Transverse colon (tissue), 4 donors: Measurements from ENCODE around the gene IRF6. TPM values are rescaled to one million over a fixed set of nuclear protein-coding genes. Genes with fewer than 3 reads are reported as not detected.

Source experiments
- DNase-seq: peaks from one replicate; pipeline ENCODE4 v3.0.0-alpha.2; 2019
- H3K27ac ChIP-seq, 4 donors: fragments of 200-600 bp; sonication (generic); 2 replicates each; pipeline ENCODE4 v1.5.1; 2016 to 2018; ENCODE audit warnings: inconsistent platforms in 4 of 4
- H3K27me3 ChIP-seq: fragments of 200-600 bp; sonication (generic); 2 replicates; pipeline ENCODE4 v1.5.1; 2017; ENCODE audit warnings: inconsistent platforms
- H3K36me3 ChIP-seq, 4 donors: fragments of 200-600 bp; sonication (generic); 2 replicates each; pipeline ENCODE4 v1.5.1; 2017 to 2019; ENCODE audit warnings: inconsistent platforms in 4 of 4
- H3K4me1 ChIP-seq, 4 donors: fragments of 200-600 bp; sonication (generic); 2 replicates each; pipeline ENCODE4 v1.5.1; 2017 to 2020; ENCODE audit warnings: inconsistent platforms in 4 of 4
- H3K4me3 ChIP-seq, 4 donors: fragments of 200-600 bp; sonication (generic); 1 replicate in 1 of 4; 2 replicates in 3 of 4; pipeline versions ENCODE4 v1.5.1 to v1.6.1; 2017 to 2019; ENCODE audit warnings: inconsistent platforms in 4 of 4
- H3K9me3 ChIP-seq, 2 donors: fragments of 200-600 bp; sonication (generic); 2 replicates each; pipeline ENCODE4 v1.5.1; 2017 to 2019; ENCODE audit warnings: inconsistent platforms in 2 of 2
- EP300 ChIP-seq: sonication (generic); formaldehyde crosslinking; IDR thresholded peaks from one replicate; pipeline ENCODE4 v1.6.1; 2017; ENCODE audit warnings: antibody characterized with exemption, low read depth
- POLR2A ChIP-seq: fragments of 450-650 bp; IDR thresholded peaks from one replicate; pipeline ENCODE4 v1.6.1; 2016; ENCODE audit warnings: antibody characterized with exemption, mild to moderate bottlenecking, moderate library complexity
- POLR2AphosphoS5 ChIP-seq, 3 donors: sonication (generic); formaldehyde crosslinking; IDR thresholded peaks; one replicate each; pipeline ENCODE4 v1.6.1; 2016; ENCODE audit warnings: antibody characterized with exemption in 3 of 3
- WGBS, 2 donors: methylation state at CpG; one replicate each; pipeline ENCODE4 v1.1.5; 2018; ENCODE audit warnings: low coverage in 1 of 2; 5-methylcytosine and 5-hydroxymethylcytosine counted together
- in situ Hi-C, 4 donors: fragments of 200-750 bp; cut with MboI; loops; one replicate each; pipeline versions ENCODE4 v1.15.0 to v1.15.1; 2017; ENCODE audit warnings: low sequenced_read_pairs in 3 of 4, low pct_ligation_motif_present in 1 of 4, low pct_unique_long_range_greater_than_20kb in 1 of 4
- intact Hi-C: fragments of 100-400 bp; cut with DNase I; formaldehyde crosslinking; loops from one replicate; pipeline ENCODE4 v1.15.1; 2023; ENCODE audit warnings: low total_unique reads
- total RNA-seq, 4 donors: library from RNA; depleted of rRNA; stranded (reverse); fragments of >200 nt; gene quantifications; one replicate each; pipeline ENCODE4 v1.1.0, GENCODE V29; 2016
- TF ChIP-seq, protein P1 (sequence below), 5 experiments: fragments of 200-600 bp in 3 of 5; fragments of 450-650 bp in 2 of 5; sonication (generic) in 3 of 5; IDR thresholded peaks; 1 replicate in 2 of 5; 2 replicates in 3 of 5; pipeline ENCODE4 v1.5.1; 2016 to 2017; ENCODE audit warnings: antibody characterized with exemption in 5 of 5, inconsistent platforms in 3 of 5, mild to moderate bottlenecking in 2 of 5, moderate library complexity in 1 of 5

Gene IRF6
- total RNA-seq, 4 donors from 2014 or later, result 26.1 to 78.0 (median 44.4) TPM

DNA sequence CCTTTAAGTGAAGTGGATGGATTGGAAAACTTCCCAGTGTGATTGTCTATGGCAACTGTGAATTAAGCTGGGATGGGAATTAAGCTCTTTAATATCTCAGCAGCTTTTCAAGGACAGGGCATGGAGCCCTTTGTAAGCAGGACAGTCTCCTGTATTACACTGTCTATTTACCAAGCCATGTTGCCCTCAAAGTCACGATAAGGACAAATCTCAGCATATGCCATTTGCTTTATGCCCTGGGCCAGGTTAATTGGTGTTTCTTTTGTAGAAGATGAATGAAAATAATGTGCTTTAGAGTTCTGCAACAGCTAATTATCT is 39.4 kb upstream of the IRF6 start:
- WGBS, 2 donors, result 71 to 86% methylated on average over 1 of the region's 1 CpG
- in situ Hi-C loops, result no loop called here

DNA sequence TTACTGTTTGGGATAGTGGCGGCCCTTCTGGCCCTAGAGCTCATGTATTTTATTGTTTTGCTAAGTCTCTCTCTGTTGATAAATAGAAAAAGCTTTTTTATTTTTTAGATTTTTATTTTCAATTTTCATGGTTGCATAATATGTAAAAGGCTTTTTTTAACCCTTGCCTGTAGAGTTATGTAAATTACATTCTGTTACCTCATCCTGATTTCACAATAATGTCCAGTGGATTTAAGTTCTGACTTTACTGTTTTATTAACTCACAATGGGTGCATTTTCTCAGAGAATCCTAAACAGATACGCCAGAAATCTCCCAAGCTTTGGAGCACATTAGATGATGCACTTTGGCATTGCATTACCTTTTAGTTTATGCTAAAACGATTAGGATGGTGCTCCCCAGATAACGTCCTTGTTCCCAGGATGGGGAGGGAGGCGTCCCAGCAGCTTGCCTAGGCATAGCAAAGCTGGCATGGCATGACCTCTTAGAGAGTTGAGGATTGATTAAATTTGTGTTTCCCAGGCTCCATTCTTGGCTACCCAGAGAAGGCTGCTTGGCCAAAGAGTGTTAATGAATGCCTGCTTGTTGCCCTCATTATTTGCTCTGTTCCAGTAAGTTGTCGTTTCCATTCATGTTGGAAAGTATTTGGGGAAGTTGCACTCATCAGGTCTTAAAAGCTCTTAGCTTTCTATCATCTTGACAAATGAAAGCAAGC is 38.9 kb upstream of the IRF6 start:
- Histone ChIP-seq H3K27me3 (no peaks in the 10 kb centered on the region), H3K36me3 (peaks cover 0 to 55% (median 18%) of the 10 kb centered on the region in 4 donors), H3K27ac (no peak overlapping the region), H3K4me1 (no peaks in the 10 kb centered on the region), H3K9me3 (no peaks in the 10 kb centered on the region), H3K4me3 (no peak overlapping the region)
- WGBS, 2 donors, result 83 to 89% methylated on average over 6 of the region's 6 CpGs
- TF ChIP-seq, protein P1, sequence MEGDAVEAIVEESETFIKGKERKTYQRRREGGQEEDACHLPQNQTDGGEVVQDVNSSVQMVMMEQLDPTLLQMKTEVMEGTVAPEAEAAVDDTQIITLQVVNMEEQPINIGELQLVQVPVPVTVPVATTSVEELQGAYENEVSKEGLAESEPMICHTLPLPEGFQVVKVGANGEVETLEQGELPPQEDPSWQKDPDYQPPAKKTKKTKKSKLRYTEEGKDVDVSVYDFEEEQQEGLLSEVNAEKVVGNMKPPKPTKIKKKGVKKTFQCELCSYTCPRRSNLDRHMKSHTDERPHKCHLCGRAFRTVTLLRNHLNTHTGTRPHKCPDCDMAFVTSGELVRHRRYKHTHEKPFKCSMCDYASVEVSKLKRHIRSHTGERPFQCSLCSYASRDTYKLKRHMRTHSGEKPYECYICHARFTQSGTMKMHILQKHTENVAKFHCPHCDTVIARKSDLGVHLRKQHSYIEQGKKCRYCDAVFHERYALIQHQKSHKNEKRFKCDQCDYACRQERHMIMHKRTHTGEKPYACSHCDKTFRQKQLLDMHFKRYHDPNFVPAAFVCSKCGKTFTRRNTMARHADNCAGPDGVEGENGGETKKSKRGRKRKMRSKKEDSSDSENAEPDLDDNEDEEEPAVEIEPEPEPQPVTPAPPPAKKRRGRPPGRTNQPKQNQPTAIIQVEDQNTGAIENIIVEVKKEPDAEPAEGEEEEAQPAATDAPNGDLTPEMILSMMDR (IDR thresholded peaks at IDR 0.05), result no peak
- TF ChIP-seq POLR2A, result no peak
- TF ChIP-seq POLR2AphosphoS5 (IDR thresholded peaks at IDR 0.05), result no peak
- no peak for TF ChIP-seq EP300
- no peak for DNase-seq
- intact Hi-C loops, result no loop called here
- in situ Hi-C loops, result no loop called here

More for the DNA sequence above, 39.4 kb upstream of the IRF6 start:
- Histone ChIP-seq H3K4me1 (no peaks in the 10 kb centered on the region), H3K27ac (no peak overlapping the region), H3K27me3 (no peaks in the 10 kb centered on the region), H3K9me3 (no peaks in the 10 kb centered on the region), H3K4me3 (no peak overlapping the region), H3K36me3 (peaks cover 0 to 49% (median 16%) of the 10 kb centered on the region in 4 donors)
- no peak for DNase-seq
- intact Hi-C loops, result no loop called here
- no peak for TF ChIP-seq EP300
- TF ChIP-seq, protein P1 (IDR thresholded peaks at IDR 0.05), result no peak

DNA sequence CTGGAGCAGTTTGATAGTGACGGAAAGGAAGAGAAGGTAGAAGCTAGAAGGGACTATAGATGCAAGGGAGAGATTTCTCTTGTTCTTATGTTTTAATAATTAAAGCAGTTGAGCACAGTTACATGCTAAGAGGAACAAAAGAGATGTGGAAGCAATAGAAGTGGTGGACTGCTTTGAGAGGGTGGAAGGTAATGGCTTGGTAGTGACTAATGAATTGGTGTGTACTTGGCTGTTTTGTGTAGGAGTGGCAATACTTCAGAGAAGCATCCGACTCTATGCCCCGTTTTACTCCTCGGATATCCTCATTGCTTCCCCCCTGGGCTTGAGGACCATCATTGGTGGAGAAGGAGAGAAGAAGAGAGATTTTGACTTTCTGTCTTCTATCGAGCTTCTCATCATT is 34.7 kb upstream of the IRF6 start:
- in situ Hi-C loops (no loop called here), intact Hi-C loops (no loop called here)
- H3K27ac ChIP-seq, result peak overlapping the region in 3 of 4 donors; percentile 12 to 56 (median 51)
- H3K4me1 ChIP-seq, result no peaks in the 10 kb centered on the region
- H3K4me3 ChIP-seq, result no peak overlapping the region
- peaks cover 0 to 79% (median 34%) of the 10 kb centered on the region in 4 donors for H3K36me3 ChIP-seq
- no peaks in the 10 kb centered on the region for H3K9me3 ChIP-seq
- 88 to 90% methylated on average over 5 of the region's 5 CpGs for WGBS, 2 donors
- no peaks in the 10 kb centered on the region for H3K27me3 ChIP-seq
- TF ChIP-seq EP300 (no peak), POLR2A (no peak), POLR2AphosphoS5 (IDR thresholded peaks at IDR 0.05) (no peak)
- TF ChIP-seq, protein P1 (IDR thresholded peaks at IDR 0.05), result no peak
- DNase-seq, result no peak

DNA sequence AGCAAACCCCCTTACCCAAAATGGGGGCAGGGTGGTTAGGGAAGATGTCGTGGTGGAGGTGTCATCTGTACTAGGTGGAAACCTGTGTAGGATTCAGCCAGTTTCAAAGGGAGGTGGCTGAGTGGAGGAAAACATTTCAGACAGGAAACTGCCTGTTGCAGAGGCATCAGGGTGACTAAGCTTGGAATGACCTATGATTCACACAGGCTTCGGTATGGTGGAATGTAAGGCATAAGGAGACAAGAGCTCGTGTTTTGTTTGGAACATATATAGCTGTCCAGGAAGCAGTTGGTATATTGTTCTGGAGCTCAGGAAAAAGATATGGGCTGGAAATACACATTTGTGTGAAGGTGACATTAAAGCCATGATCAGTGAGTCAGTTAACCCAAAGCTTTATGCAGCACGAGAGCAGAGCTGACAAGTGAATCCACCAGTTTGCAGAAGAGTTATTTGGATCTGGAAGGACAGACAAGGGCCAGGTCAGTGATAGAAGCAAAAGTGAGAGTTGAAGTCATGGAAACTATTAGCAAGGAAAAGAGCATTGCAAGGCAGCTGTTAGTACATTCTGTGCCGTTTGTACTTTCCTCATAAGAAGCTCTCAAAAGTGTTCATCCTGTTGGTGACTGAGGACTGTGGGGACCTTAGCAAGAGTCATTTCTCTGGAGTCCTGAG is 34.1 kb upstream of the IRF6 start:
- intact Hi-C loops, result no loop called here
- TF ChIP-seq EP300, result no peak
- peak in 1 of 3 donors; percentile 3 for TF ChIP-seq POLR2AphosphoS5 (IDR thresholded peaks at IDR 0.05)
- TF ChIP-seq POLR2A, result no peak
- Histone ChIP-seq H3K4me3 (no peak overlapping the region), H3K36me3 (peaks cover 0 to 85% (median 34%) of the 10 kb centered on the region in 4 donors), H3K9me3 (no peaks in the 10 kb centered on the region), H3K27me3 (no peaks in the 10 kb centered on the region), H3K27ac (peak overlapping the region in 3 of 4 donors; percentile 31 to 56 (median 51)), H3K4me1 (no peaks in the 10 kb centered on the region)
- 57 to 66% methylated on average over 3 to 5 of the region's 5 CpGs for WGBS, 2 donors
- DNase-seq, result no peak
- in situ Hi-C loops, result no loop called here
